IPS-NIHi7 (cell line): ENCODE measurements around the gene WDR1.

ENCODE experiments used
- DNase-seq: peaks from one replicate; pipeline ENCODE4 v3.0.0; 2012; ENCODE audit warnings: mixed read lengths; ENCODE audit errors: extremely low spot score

WDR1 gene

DNA sequence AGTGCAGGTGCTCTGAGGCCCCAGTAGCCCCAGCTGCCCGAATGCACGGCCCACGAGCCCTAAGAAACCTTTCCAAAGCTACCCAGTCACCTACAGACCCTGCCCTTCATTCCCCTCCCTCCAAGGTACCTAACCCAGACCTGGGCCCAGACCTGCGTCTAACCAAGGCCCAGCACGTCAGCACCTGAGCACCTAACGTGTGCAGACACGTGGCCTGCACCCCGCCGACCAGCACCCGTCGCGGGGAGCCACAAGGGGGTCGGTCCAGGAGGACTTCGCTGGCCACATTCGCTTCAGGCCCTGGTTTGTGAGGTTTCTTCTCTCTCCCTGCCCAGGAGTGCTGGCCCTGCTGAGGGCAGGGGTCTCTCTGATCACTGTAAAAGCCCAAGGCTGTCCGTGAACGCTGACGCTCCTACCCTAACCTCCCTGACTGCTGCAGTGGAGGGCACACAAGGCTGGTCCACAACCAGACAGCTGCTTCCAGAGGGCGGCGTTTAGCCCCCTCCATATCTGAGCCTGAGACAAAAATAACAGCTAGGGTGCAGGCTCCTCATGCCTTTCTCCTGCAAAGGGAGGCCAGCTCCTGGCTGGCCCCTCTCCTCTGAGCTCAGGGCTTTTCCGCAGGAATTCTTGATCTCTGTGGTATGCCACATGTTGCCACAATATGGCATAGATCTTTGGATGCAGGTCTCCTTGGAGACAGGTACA is 31.8 kb downstream of the WDR1 start:
- no peak for DNase-seq

DNA sequence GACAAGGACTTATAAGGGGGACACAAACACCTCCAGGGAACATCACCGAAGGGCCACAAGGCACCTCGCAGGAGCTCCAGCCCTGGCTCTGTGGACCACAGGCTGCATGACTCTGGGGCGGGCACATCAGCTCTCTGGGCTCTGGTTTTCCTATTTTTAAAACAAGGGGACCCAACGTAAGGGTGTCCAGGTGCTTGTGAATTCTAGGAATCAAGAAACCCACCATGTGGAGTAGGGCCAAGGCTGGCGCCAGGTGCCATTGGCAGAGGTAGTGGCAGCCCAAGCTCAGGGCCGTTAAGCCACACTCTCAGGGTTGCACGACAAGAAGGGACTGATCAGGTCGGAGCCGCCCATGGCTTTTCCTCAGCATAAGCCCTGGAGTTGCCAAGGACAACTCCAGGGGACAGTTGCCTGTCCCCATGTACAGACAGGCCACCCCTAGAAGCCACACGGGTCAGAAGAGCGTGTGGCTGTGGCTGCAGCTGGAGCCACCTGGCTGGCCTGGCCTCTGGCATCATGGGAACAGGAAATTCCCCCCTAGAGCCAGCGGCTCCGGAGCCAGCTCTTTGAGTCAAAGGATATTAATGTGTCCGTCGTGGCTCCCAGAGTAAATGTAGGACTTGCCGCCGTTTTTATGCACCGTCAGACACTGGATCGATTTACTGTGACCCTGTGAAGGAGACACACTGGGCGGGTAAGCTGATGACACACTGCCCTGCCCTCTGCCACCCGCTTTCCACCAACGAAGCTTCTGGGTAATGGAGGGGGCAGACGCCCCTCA is 32.5 kb downstream of the WDR1 start:
- no peak for DNase-seq

DNA sequence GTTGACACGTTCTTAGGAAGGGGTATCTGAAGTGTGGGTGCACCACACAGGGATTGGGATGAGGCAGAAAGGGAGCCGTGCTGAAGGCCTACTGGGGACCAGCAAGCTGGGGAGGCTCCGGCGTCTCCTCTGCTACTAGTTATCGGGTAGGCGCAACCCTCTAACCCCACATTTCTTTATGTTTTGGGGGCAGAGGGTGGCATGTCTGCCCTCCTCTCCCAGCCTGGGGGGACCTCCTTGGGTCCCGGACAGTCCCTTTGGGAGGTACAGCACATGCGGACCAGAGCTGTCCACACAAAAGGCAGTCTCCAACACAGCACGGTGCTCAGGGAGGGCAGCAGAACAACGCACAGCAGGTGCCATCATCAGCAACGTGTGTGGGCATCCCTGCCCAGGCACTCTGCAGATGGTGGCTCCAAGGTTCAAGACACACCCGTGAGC is 33.2 kb downstream of the WDR1 start:
- DNase-seq, result no peak

DNA sequence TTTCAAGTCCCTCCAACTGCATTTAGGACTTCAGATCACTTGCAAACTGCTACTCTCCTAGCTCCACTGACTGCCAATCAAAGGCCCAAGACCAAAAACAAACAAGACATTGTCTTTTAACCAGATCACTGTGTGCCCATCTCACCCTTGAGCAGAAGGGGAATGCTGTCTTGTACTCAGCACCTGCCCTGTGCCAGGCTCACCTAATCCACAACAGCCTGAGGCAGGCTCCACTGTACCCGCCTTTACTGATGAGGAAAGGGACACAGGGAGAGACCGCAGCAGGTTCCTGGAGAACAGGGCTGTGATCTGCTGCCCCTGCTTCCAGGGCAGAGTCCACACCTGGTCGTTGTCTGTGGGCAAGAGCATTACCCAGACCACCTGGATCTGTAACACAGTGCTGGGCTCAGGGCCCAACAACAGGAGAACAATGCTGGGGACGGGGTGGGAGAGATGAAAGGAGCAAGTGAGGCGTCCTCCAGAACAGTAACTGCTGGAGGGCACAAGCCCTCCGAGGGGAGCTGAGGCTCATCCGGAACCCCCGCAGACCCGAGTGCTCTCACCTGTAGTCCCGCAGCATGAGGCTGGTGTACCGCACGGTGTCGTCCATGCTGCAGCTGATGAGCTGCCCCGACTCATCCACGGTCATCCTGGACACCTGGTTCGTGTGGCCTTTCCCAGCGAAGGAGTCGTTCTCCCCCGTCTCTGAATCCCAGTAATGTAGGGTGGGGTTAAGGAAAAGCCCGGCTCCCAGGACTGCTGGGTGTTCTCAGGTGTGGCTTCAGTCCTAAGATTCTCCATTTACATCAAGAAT is 33.9 kb downstream of the WDR1 start:
- no peak for DNase-seq

DNA sequence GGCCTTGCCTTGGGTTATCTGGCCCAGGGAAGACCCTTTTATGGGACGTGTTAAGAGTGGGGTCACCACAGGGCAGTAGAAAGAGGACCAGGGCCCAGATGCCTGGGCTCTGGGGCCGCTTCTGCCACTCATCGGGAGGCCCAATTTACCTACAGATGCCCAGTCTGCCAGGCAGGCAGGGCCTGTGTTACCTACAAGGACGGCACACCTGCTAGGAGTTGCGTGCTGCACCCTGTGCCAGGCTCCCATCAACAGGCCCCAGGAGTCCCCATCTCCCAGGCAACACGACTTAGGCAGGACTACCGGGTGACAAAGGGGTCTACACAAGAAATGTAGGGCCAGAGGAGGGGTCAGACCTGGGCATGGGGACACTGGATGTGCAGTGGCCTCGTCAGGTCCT is 34.6 kb downstream of the WDR1 start:
- no peak for DNase-seq

DNA sequence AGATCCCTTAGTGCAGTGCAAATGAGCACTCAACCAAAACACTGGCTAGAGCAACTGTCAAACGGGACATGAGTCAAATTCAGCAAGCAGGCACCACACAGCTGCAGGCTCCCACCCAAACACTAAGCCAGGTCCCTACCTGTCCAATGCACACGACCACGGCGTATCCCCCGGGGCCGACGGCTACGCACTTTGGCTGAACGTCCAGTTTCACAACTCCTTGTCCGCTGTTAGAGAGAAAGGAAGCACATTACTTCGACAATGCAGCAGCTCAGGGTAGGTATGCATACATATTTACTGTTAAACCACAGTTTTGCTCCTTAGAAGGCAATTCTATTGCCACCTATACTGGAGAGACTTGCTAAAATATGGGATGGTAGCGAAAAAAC is 35.4 kb downstream of the WDR1 start:
- DNase-seq, result no peak

DNA sequence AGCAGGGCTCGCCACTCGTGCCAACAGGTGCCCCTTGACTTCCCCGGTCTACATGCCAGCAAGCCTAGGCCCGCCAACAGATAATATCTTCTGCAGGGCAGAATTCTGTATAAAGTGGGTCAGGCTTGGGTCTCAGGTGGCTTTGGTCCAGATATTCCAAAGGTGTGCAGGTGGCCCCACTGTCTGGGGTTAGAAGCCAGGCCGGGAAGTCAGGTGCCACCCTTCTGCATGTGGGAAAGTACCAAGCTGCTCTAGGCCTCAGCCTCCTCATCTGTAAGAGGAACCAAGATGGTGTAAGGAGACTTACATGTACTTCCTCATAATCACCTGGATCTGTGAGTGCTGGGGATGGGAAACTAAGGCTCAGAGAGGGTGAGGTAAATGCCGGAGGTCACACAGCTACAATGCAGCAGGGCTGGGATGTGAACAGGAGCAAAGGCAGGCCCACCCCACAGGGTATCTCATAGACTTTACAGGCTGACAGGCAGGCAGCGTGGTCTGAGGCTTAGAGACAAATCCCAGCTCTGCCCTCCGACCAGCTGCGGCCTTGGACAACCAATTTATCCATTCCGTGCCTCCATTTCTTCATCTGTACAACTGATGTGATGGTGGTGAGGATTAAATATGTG is 35.9 kb downstream of the WDR1 start:
- DNase-seq, result no peak

DNA sequence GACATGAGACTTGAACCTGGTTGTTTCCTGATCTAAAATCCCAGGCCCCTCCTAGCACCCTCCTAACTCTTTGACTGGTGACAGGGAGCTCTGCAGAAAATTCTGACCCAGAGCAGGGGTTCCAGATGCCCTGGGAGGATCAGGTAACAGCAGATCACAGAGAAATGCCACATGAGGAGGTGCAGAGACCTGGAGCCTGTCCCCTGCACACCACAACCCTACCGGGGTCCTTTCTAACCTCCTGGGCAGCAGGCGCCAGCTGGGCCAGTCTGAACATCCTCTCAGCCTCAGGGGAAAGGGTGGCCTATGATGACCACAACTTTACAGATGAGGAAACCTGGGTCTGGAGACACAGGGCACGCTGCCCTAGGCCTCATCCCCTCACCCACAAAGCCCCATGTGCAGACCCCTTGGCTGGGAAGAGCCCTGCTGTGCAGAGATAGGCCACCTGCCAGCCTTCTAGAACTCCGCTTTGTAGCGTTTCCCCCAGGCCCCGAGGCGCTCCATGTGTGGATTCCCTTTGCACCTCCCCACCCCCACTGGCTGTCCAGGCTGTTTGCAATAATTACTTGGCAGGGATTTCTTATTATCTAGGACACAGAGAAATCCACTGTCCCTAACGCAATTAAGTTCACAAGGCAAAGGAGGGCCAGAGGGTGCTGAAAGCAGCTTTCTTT is 36.5 kb downstream of the WDR1 start:
- DNase-seq, result no peak

DNA sequence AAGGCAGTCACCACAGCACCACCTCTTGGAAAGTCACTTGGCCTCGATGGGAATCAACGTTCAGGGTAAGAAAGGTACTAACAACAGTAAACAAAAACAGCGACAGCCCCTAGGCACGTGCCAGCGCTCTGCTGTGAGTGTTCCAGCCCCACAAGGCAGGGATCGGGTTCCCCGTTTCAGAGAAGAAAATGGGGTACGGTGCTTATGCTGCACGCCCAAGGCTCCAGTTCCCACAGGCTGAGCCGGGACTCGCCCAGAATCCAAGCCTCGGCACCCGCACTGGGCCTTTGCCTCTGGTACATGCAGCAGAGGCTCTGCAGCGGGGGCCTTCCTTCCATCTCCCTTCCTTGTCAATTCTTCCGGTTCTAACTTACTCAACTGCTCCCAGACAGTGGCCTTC is 37.3 kb downstream of the WDR1 start:
- no peak for DNase-seq

DNA sequence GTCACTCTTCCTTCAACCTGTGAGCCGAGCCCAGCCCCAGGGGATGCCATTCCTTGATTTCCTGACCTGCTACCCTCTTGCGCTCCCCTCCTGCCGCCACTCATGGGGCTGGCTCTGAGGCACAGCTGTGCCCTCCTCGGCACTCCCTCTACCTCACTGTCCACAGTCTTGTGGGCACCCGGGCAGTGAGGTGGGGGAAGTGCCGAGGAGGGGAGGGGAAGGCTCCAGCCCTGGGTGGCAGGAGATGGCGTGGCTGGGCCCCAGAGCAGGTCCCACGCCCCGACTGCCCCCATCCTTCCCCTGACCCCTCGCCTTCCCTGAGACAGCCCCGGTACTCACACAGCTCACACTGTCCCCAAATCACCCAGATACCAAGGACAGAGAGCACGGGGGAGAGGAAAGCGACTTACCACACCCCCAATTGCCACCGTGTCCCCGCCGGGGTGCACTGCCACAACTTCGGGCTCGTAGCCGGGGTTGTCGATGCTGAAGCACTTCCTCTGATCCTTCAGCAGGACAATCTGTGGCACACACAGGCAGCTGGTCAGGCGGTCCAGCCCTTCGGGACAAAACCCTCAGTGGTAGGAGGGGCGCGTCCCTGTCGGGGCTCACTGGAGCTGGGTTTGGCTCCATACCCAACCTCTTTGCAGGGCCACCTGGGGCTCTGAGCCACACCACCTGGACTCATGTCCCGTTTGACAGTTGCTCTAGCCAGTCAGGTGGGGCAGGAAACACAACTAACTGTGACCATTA is 37.9 kb downstream of the WDR1 start:
- DNase-seq, result no peak

DNA sequence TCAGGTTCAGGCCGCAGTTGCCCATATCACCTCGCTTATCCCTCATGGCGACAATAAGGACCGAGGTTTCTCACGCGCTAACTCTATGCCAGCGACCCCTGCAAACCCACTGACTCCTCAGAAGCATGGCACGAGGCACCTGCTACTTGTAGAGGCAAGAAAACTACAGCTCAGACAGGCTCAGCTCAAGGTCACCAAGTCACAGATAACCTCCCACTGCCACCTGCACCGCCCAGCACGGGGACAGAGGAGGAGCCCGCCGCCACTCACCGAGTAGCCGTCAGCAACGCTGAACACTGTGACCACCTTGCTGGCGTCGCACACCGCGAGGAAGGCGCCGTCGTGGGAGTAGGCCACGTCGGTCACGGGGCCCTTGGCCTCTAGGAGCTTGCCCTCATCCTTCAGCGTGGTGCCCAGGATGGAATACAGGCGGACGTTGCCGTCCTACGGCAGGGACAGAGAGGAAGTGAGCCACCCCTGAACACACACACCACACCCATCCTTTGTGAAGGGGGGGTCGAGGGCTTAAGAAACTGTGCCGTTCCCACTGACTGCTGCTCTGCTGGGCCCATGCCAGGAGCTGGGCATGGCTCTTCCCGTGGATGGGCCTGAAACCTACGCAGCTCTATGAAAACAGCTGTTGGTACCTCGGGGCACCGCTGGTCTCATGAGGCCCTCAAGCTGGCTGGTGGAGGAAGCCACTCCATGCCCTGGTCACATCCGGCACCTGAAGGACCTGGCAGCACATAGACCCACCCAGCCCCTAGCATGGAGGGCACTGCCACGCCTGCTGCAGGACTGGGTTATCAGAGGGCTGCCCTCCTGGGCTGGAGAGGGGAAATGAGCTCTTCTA is 38.9 kb downstream of the WDR1 start:
- no peak for DNase-seq

DNA sequence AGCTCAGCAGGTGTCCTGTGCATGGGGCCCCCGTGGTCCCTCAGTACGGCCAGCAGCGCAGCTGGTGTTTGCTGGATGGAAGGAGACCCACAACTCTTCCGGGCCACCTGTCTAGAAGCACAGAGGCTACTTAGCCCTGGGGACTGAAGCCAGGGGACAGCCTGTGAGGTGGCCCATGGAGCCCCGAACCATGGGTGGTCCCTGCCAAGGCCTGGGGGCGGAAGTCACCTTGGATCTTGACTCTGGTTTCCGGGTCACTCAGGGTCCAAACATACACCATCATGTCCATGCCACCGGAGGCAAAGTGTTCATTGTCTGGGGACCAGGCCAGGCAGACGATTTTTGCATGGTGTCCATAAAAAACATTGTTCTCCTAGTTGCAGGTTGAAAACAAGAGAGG is 39.5 kb downstream of the WDR1 start:
- no peak for DNase-seq

DNA sequence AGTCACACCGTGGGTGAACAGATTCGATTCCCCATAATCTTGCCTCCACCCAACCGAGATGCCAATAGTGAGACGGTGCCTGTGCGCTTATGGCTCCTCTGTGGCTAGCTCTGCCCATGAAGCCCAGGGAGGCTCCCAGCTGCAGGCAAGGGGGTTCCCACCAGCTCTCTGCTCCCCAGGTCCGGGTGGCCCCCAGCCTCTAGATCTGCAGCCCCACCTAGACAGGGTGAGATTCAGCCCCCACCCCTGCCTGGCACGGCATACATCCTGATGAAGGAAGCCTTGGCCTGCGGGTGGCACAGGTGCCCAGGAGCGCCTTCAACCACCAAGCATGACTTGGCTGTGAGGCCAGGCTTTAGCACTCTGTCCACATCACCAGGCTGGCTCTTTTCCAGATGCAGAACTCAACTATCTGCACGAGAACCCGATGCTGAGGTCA is 40.6 kb downstream of the WDR1 start:
- no peak for DNase-seq

DNA sequence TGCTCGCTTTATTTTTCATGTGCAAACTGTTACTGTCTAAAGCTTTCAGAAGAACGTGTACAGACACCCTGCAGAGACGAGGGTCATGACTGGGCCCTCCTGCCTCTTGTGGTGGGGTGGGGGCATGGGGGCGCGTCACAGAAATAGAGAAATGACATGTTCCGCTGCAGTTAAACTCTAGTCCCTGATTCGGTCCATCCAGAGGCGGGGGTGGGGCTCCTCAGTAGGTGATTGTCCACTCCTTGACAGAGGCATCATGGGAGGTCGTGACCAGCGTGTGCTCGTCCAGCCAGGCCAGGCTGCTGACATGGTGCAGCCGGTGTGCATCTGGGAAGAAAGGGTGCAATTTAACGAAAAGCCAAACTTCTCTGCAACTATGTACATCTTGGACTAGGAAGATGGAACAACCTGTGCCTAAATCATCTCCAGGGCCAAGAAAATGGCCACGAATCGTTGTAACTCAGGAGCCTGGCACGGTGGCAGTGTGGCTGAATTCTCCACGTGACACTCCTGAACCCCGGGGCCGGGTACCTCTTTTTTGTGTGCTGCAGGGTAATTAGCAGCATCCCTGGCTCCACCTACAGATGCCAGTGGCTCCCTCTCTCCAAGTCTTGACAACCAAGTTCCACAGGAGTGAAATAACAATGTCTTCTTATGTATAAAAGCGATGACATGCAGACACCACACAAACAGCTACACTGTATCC is 41.3 kb downstream of the WDR1 start:
- no peak for DNase-seq

DNA sequence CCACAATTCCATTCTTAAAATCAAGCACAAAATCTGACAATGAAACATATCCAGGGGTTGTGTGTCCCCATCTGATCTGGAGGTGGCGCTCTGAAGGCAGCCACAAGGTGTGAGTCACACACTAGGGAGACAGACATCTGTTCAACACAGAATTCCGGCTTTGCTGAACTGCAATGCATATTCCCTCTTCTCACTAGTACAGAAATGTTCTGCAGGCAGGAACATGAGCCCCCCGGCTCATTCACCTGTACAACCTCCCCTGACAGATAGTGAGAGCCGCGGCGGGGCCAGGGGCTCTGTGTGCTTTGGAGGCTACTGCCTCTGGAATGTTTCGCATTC is 41.9 kb downstream of the WDR1 start:
- DNase-seq, result no peak

DNA sequence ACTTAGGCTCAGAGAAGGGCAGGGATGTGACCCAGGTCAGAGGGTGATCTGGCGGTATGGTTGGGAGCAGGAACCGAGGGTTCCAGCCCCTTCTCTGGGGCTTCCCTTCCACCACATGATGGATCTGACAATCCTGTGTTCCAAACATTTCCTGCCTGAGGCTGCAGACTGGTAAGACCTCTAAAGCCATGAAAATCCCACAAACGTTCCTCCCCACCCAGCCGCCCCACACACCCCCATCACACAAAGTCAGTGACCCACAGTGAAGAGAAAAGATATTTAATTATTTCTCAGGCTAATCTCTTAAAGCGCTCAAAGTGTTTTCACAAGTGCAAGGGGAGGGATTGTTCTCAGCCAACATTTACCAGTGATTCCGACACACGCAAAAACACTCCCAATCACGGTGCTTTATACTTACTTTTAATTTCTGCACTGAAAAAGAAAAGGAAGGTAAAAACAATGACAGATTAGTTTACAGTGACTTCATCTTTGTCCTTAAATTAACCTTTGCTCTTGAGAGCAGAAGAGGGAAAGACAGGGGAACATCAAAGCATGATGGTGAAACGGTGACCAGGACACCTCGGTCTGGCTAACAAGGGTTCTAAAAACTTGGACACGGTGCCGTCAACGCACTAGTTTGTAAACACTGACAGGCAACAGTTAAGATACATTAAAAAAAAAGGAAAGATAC is 42.4 kb downstream of the WDR1 start:
- DNase-seq, result no peak

DNA sequence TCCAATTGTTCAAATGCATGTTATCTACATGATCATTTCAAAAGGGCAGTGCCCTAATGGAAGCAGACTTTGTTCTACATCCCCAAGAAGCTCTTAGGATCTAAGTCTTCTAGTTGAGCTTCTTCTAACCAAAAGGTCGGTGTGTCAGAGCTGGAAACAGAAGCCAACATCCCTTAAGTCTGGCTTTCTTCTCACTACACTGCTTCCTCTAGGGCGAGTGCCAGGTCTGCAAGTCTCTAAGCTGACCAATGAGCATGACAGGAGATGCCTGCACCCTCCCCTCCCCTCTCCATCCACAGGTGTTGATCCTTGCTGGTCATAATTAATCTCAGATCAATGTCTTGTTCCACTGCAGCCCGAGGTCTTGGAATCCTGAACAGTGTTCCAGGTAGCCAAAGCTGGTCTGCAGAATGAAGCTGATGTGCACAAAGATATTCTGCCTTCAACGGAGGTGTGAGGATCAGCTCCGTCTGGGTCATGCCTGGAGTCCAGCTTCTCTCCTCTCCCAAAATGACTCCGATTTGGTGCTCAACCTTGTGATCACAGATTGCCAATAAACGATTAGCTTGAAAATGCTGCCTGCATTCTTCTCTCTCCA is 44.1 kb downstream of the WDR1 start:
- DNase-seq, result no peak

DNA sequence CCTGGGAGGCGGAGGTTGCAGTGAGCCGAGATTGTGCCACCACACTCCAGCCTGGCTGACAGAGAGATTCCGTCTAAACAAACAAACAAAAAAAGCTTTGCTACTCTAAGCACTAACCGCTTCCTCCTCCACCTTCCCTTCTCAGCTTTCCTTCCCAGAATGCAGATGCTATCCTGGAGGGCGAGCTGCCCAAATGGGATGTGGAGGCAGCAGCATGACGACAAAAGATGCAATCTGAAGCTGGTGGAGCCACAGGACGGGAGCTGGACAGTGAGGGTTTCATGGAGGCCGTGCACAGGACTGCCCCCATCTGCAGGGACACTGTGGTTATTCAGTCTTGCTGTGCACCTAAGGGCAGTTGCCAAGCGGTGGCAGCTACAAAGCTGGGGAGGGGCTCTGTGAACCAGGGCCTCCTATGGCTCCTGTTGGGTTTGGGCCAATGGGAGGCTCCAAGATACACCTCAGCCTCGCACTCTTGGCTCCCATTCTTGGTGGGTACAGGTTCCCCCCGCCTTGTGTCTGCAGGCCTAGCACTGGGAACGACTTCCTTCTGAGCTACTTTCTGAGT is 47.4 kb downstream of the WDR1 start:
- DNase-seq, result no peak
